Esophagus squamous epithelium (tissue), 5 donors: ENCODE measurements around the gene ADGRV1. TPM values are rescaled to one million over a fixed set of nuclear protein-coding genes. Genes with fewer than 3 reads are reported as not detected.

ENCODE experiments used
- DNase-seq: peaks from one replicate; lab custom pipeline; 2025; lab: John Stamatoyannopoulos, UW
- H3K27ac ChIP-seq, 4 donors: fragments of 200-600 bp; sonication (generic); one replicate each; pipeline ENCODE4 v1.5.1; 2016 to 2019; ENCODE audit warnings: mild to moderate bottlenecking in 1 of 4
- H3K27me3 ChIP-seq, 4 donors: fragments of 200-600 bp; sonication (generic); 1 replicate in 3 of 4; 2 replicates in 1 of 4; pipeline versions ENCODE4 v1.5.1 to v1.6.0; 2017 to 2021; ENCODE audit warnings: antibody characterized with exemption in 1 of 4
- H3K36me3 ChIP-seq, 3 donors: fragments of 200-600 bp; sonication (generic); one replicate each; pipeline ENCODE4 v1.5.1; 2016 to 2019
- H3K4me1 ChIP-seq, 3 donors: fragments of 200-600 bp; sonication (generic); one replicate each; pipeline ENCODE4 v1.5.1; 2017 to 2019
- H3K4me3 ChIP-seq, 4 donors: fragments of 200-600 bp; sonication (generic); 1 replicate in 3 of 4; 2 replicates in 1 of 4; pipeline ENCODE4 v1.5.1; 2016 to 2019; ENCODE audit warnings: mild to moderate bottlenecking in 2 of 4, moderate library complexity in 1 of 4
- H3K9me3 ChIP-seq, 3 donors: fragments of 200-600 bp; sonication (generic); one replicate each; pipeline ENCODE4 v1.5.1; 2016 to 2019
- POLR2A ChIP-seq, 4 donors: fragments of 450-650 bp; IDR thresholded peaks; one replicate each; pipeline ENCODE4 v1.6.1; 2017; ENCODE audit warnings: antibody characterized with exemption in 4 of 4, mild to moderate bottlenecking in 4 of 4, moderate library complexity in 3 of 4
- WGBS, 2 donors: methylation state at CpG; one replicate each; pipeline ENCODE4 v1.1.5; 2018; 5-methylcytosine and 5-hydroxymethylcytosine counted together
- intact Hi-C: fragments of 100-400 bp; cut with DNase I; formaldehyde crosslinking; loops from one replicate; pipeline ENCODE4 v1.15.0; 2022
- total RNA-seq, 4 donors: library from RNA; depleted of rRNA; stranded (reverse); fragments of >200 nt; gene quantifications; one replicate each; pipeline ENCODE4 v1.1.0, GENCODE V29; 2016
- TF ChIP-seq, protein P1 (sequence below), 6 experiments: fragments of 450-650 bp in 4 of 6; fragments of 200-600 bp in 2 of 6; sonication (generic) in 2 of 6; IDR thresholded peaks; one replicate each; pipeline ENCODE4 v1.5.1; 2016 to 2019; ENCODE audit warnings: antibody characterized with exemption in 6 of 6, mild to moderate bottlenecking in 4 of 6, moderate library complexity in 4 of 6
- donor health status: DM: yes; HTN: yes; CAD: no.

Gene ADGRV1
- total RNA-seq, 4 donors from 2014 or later: 1.9 to 14.1 (median 4.0) TPM

DNA sequence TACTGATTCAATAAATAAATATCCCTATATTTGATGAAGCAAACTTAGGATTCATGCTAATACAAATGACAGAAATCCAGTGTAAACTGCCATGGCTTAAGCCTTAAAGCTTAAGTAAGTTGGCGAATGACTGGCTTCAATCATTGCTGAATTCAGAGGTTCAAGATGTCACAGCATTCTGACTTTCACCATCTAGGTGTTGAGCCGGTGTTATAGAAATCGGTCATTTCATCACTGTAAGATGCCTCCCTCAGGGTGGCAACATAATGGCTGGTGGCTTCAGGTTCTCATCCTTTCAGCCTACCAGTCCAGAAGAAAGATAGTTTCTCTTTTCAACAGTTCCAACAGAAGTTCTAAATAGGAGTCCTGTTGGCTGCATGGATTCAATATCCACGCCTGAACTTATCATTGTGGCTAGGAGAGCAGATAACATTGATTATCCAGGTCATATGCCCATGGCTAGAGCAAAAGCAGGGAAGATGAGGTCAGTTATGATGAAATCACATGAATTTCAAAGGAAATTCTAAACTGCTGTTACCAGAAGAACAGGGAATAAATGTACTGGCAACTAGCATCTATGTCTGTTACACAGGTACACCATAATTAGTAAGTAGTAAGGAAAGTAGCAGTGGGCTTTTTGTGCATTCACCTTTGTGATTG, 460.2 kb downstream of the ADGRV1 start:
- H3K4me1 ChIP-seq: peaks cover 8 to 33% (median 18%) of the 10 kb centered on the region in 3 donors
- H3K27ac ChIP-seq: peak overlapping the region in 3 of 4 donors; percentile 53 to 77 (median 76)
- WGBS, 2 donors: 47 to 49% methylated on average over 4 of the region's 4 CpGs
- intact Hi-C loops: no loop called here
- DNase-seq: no peak
- H3K27me3 ChIP-seq: no peaks in the 10 kb centered on the region
- no peak overlapping the region for H3K4me3 ChIP-seq
- TF ChIP-seq POLR2A (IDR thresholded peaks at IDR 0.05): no peak
- TF ChIP-seq, protein P1, sequence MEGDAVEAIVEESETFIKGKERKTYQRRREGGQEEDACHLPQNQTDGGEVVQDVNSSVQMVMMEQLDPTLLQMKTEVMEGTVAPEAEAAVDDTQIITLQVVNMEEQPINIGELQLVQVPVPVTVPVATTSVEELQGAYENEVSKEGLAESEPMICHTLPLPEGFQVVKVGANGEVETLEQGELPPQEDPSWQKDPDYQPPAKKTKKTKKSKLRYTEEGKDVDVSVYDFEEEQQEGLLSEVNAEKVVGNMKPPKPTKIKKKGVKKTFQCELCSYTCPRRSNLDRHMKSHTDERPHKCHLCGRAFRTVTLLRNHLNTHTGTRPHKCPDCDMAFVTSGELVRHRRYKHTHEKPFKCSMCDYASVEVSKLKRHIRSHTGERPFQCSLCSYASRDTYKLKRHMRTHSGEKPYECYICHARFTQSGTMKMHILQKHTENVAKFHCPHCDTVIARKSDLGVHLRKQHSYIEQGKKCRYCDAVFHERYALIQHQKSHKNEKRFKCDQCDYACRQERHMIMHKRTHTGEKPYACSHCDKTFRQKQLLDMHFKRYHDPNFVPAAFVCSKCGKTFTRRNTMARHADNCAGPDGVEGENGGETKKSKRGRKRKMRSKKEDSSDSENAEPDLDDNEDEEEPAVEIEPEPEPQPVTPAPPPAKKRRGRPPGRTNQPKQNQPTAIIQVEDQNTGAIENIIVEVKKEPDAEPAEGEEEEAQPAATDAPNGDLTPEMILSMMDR (IDR thresholded peaks at IDR 0.05): no peak
- no peaks in the 10 kb centered on the region for H3K9me3 ChIP-seq
- H3K36me3 ChIP-seq: no peaks in the 10 kb centered on the region

- H3K27me3 ChIP-seq: no peaks in the 10 kb centered on the region
- no peaks in the 10 kb centered on the region for H3K36me3 ChIP-seq
- H3K4me1 ChIP-seq: peaks cover 8 to 36% (median 18%) of the 10 kb centered on the region in 3 donors
- 81 to 84% methylated on average over 6 of the region's 6 CpGs for WGBS, 2 donors
- TF ChIP-seq, protein P1 (IDR thresholded peaks at IDR 0.05): no peak
- TF ChIP-seq POLR2A (IDR thresholded peaks at IDR 0.05): no peak
- H3K4me3 ChIP-seq: no peak overlapping the region
- no peak overlapping the region for H3K27ac ChIP-seq
- DNase-seq: no peak
- no peaks in the 10 kb centered on the region for H3K9me3 ChIP-seq
- intact Hi-C loops: no loop called here
Measured at GRCh38 chr5:91020065-91020800, 461.6 kb downstream of the ADGRV1 start.

DNA sequence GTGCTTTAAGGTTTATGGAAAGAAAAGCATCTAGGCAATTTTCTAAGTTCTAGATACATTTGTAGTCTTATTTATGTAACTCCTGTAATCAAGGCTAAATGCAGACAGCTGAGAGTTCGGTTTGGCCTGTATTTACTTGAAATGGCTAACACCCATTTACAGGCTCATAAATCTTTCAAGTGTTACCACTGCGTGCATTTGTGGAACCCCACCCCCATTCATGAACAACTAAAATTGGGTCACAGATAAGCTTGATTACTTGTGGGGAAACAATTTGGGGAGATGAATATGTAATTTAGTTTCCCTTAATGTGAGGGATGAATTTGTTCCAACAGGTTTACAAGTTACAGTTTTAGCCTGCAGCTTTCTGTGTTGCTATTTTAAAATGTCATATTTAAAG, 463.9 kb downstream of the ADGRV1 start:
- Histone ChIP-seq H3K4me3 (no peak overlapping the region), H3K36me3 (no peaks in the 10 kb centered on the region), H3K27ac (peak overlapping the region in 1 of 4 donors; percentile 15), H3K27me3 (no peaks in the 10 kb centered on the region), H3K9me3 (no peaks in the 10 kb centered on the region), H3K4me1 (peaks cover 2 to 38% (median 9%) of the 10 kb centered on the region in 3 donors)
- TF ChIP-seq POLR2A (IDR thresholded peaks at IDR 0.05): no peak
- TF ChIP-seq, protein P1 (IDR thresholded peaks at IDR 0.05): no peak
- no peak for DNase-seq
- intact Hi-C loops: no loop called here
- WGBS, 2 donors: 28 to 32% methylated on average over 2 of the region's 2 CpGs

GRCh38 chr5:91024206-91024605, 465.6 kb downstream of the ADGRV1 start:
- Histone ChIP-seq H3K27ac (peak overlapping the region in 2 of 4 donors; percentile 24 to 31), H3K4me1 (peaks cover 0 to 36% (median 0%) of the 10 kb centered on the region in 3 donors), H3K4me3 (no peak overlapping the region), H3K36me3 (no peaks in the 10 kb centered on the region), H3K9me3 (no peaks in the 10 kb centered on the region), H3K27me3 (no peaks in the 10 kb centered on the region)
- TF ChIP-seq, protein P1 (IDR thresholded peaks at IDR 0.05): no peak
- no peak for TF ChIP-seq POLR2A (IDR thresholded peaks at IDR 0.05)
- intact Hi-C loops: no loop called here
- DNase-seq: no peak
- WGBS, 2 donors: 57 to 76% methylated on average over 2 of the region's 2 CpGs

DNA sequence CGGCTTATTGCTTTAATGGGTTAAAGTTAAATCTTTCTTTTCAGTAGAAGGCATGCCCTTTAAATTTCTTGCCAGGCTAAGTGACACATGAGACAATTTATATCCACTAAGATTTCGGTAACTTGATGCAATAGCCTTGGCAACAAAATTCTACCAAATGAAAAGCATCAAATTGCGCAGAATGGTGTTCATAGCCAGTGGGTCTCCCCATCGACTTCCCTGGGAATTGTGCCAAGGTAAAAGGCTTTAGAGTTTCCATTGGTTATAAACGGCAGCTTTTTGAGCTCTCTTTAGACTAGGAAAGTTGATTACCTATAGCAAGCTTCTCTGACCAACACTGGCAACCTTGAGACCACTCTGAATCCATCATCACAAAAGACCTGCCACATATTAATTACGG, 466.1 kb downstream of the ADGRV1 start:
- intact Hi-C loops: no loop called here
- no peaks in the 10 kb centered on the region for H3K9me3 ChIP-seq
- H3K36me3 ChIP-seq: no peaks in the 10 kb centered on the region
- H3K4me3 ChIP-seq: no peak overlapping the region
- H3K27ac ChIP-seq: peak overlapping the region in 1 of 4 donors; percentile 31
- WGBS, 2 donors: 64 to 67% methylated on average over 6 of the region's 6 CpGs
- H3K4me1 ChIP-seq: peaks cover 0 to 36% (median 0%) of the 10 kb centered on the region in 3 donors
- DNase-seq: no peak
- no peak for TF ChIP-seq POLR2A (IDR thresholded peaks at IDR 0.05)
- TF ChIP-seq, protein P1 (IDR thresholded peaks at IDR 0.05): no peak
- no peaks in the 10 kb centered on the region for H3K27me3 ChIP-seq
